Brain microvascular endothelial cell (primary cell): ENCODE data around the gene DNAH17.

Experiments used
- DNase-seq: peaks from one replicate; pipeline ENCODE4 v3.0.0-alpha.2; 2020
- H3K27ac ChIP-seq: fragments of 250-450 bp; sonication (Bioruptor Pico); 2 replicates; pipeline ENCODE4 v1.5.1; 2020; ENCODE audit warnings: mild to moderate bottlenecking, moderate library complexity
- H3K27me3 ChIP-seq: fragments of 250-450 bp; sonication (Bioruptor Pico); replicated peaks from 2 replicates; pipeline ENCODE4 v1.5.1; 2020; ENCODE audit warnings: mild to moderate bottlenecking
- H3K36me3 ChIP-seq: fragments of 250-450 bp; sonication (Bioruptor Pico); replicated peaks from 2 replicates; pipeline ENCODE4 v1.5.1; 2020; ENCODE audit warnings: mild to moderate bottlenecking
- H3K4me3 ChIP-seq: 2 replicates; pipeline ENCODE4 v1.5.1; 2011; ENCODE audit warnings: low read depth, mild to moderate bottlenecking, control low read depth, low read length, moderate library complexity
- in situ Hi-C: cut with HindIII; loops from 2 replicates; pipeline ENCODE4 v1.10.0; 2017; ENCODE audit warnings: low sequenced_read_pairs, low pct_ligation_motif_present
- TF ChIP-seq, protein P1 (sequence below): IDR thresholded peaks from 2 replicates; pipeline ENCODE4 v1.5.1; 2011; ENCODE audit warnings: low read depth, mild to moderate bottlenecking, moderate library complexity, low read length, control low read depth, inconsistent platforms; ENCODE audit errors: missing control alignments

The DNAH17 gene

DNA sequence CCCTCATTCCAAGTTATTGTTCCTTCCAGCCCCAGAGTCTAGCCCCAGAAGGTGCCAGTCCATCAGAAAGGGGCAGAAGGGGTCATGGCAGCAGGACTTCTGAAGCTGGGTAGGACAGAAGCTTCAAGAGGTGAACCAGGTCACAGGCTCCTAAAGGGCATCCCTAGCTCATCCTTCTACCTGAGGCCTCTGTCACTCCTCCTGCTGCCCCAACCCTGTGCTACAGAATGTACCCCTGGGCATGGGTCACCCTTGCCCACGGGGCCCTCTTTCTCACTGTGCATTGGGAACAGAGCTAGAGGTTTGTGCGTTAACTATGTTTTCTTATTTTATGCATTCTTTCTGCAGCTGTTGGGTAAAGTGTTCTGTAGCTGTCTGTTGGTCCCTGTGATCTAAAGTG lies 46.5 kb downstream of the DNAH17 start:
- no peak for DNase-seq
- Histone ChIP-seq H3K4me3 (no peak overlapping the region), H3K36me3 (no peaks in the 10 kb centered on the region), H3K27ac (no peak overlapping the region), H3K27me3 (no peaks in the 10 kb centered on the region)
- TF ChIP-seq, protein P1, sequence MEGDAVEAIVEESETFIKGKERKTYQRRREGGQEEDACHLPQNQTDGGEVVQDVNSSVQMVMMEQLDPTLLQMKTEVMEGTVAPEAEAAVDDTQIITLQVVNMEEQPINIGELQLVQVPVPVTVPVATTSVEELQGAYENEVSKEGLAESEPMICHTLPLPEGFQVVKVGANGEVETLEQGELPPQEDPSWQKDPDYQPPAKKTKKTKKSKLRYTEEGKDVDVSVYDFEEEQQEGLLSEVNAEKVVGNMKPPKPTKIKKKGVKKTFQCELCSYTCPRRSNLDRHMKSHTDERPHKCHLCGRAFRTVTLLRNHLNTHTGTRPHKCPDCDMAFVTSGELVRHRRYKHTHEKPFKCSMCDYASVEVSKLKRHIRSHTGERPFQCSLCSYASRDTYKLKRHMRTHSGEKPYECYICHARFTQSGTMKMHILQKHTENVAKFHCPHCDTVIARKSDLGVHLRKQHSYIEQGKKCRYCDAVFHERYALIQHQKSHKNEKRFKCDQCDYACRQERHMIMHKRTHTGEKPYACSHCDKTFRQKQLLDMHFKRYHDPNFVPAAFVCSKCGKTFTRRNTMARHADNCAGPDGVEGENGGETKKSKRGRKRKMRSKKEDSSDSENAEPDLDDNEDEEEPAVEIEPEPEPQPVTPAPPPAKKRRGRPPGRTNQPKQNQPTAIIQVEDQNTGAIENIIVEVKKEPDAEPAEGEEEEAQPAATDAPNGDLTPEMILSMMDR, result no peak
- in situ Hi-C loops, result no loop called here

- H3K27ac ChIP-seq, result no peak overlapping the region
- no peaks in the 10 kb centered on the region for H3K27me3 ChIP-seq
- TF ChIP-seq, protein P1, result no peak
- DNase-seq, result no peak
- no peaks in the 10 kb centered on the region for H3K36me3 ChIP-seq
- in situ Hi-C loops, result no loop called here
- H3K4me3 ChIP-seq, result no peak overlapping the region
Observed at GRCh38 chr17:78529871-78530670, 47.1 kb downstream of the DNAH17 start.

GRCh38 chr17:78529251-78529650 lies 47.9 kb downstream of the DNAH17 start:
- no peaks in the 10 kb centered on the region for H3K27me3 ChIP-seq
- no peaks in the 10 kb centered on the region for H3K36me3 ChIP-seq
- in situ Hi-C loops, result no loop called here
- DNase-seq, result no peak
- TF ChIP-seq, protein P1, result no peak
- no peak overlapping the region for H3K27ac ChIP-seq
- no peak overlapping the region for H3K4me3 ChIP-seq

GRCh38 chr17:78528541-78528940 lies 48.7 kb downstream of the DNAH17 start:
- no peak for DNase-seq
- H3K36me3 ChIP-seq, result no peaks in the 10 kb centered on the region
- no peak overlapping the region for H3K4me3 ChIP-seq
- no peaks in the 10 kb centered on the region for H3K27me3 ChIP-seq
- in situ Hi-C loops, result no loop called here
- H3K27ac ChIP-seq, result no peak overlapping the region
- TF ChIP-seq, protein P1, result no peak

DNA sequence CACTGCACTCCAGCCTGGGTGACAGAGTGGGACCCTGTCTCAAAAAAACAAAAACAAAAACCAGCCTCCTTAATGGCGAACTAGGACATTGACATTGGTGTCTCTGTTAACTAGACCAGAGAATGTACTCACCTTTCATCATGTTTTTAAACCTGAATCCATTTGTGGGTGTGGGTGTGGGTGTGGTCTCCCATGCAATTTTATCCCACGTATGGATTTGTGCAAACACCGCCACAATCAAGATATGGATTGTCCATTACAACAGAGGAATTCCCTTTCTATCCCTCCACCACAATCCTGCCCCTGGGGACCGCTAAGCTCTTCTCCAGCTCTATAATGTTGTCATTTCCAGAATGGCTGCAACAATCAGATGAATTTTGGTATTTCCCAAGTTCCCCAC lies 49.9 kb downstream of the DNAH17 start:
- no peaks in the 10 kb centered on the region for H3K27me3 ChIP-seq
- H3K4me3 ChIP-seq, result no peak overlapping the region
- H3K36me3 ChIP-seq, result no peaks in the 10 kb centered on the region
- DNase-seq, result no peak
- TF ChIP-seq, protein P1, result no peak
- H3K27ac ChIP-seq, result no peak overlapping the region
- in situ Hi-C loops, result no loop called here
